Astrocyte (in vitro differentiated cells and primary cell): ENCODE measurements around the gene SNTB2. TPM values are rescaled to one million over a fixed set of nuclear protein-coding genes. Genes with fewer than 3 reads are reported as not detected.

Source experiments
- DNase-seq: peaks from one replicate; pipeline ENCODE4 v3.0.0-alpha.2; 2010; ENCODE audit warnings: low read depth
- FAIRE-seq: peaks from 2 replicates; lab custom pipeline; 2011; peaks lifted over from hg19 to GRCh38; lab: Jason Lieb, UNC
- H2AFZ ChIP-seq: 2 replicates; pipeline ENCODE4 v1.6.0; 2012; ENCODE audit warnings: low read depth, low read length, inconsistent platforms
- H3K27ac ChIP-seq: 2 replicates; pipeline ENCODE4 v1.5.1; 2011; ENCODE audit warnings: low read depth, low read length, inconsistent platforms
- H3K27me3 ChIP-seq: 2 replicates; pipeline ENCODE4 v1.6.0; 2011; ENCODE audit warnings: low read length, inconsistent platforms; ENCODE audit not compliant: insufficient read depth
- H3K36me3 ChIP-seq: 2 replicates; pipeline ENCODE4 v1.5.1; 2011; ENCODE audit warnings: low read length, inconsistent platforms; ENCODE audit not compliant: insufficient read depth
- H3K4me1 ChIP-seq: 2 replicates; pipeline ENCODE4 v1.5.1; 2011; ENCODE audit warnings: low read length, inconsistent platforms; ENCODE audit not compliant: insufficient read depth
- H3K4me2 ChIP-seq: 2 replicates; pipeline ENCODE4 v1.6.0; 2012; ENCODE audit warnings: low read length, inconsistent platforms
- H3K4me3 ChIP-seq: 2 replicates; pipeline ENCODE4 v1.5.1; 2011; ENCODE audit warnings: low read depth, mild to moderate bottlenecking, low read length, inconsistent platforms; ENCODE audit not compliant: insufficient read depth
- H3K79me2 ChIP-seq: 2 replicates; pipeline ENCODE4 v1.6.0; 2012; ENCODE audit warnings: mild to moderate bottlenecking, low read length, inconsistent platforms; ENCODE audit not compliant: insufficient read depth
- H3K9ac ChIP-seq: 2 replicates; pipeline ENCODE4 v1.6.0; 2012; ENCODE audit warnings: mild to moderate bottlenecking, low read length, inconsistent platforms
- H3K9me3 ChIP-seq: 2 replicates; pipeline ENCODE4 v1.5.1; 2012; ENCODE audit warnings: low read depth, mild to moderate bottlenecking, low read length, inconsistent platforms; ENCODE audit not compliant: insufficient read depth
- H4K20me1 ChIP-seq: 2 replicates; pipeline ENCODE4 v1.6.0; 2012; ENCODE audit warnings: low read length, inconsistent platforms; ENCODE audit not compliant: insufficient read depth
- H3K27ac Mint-ChIP-seq: one replicate; pipeline ENCODE4 v1.8.0; 2021; ENCODE audit warnings: mild to moderate bottlenecking, mixed read lengths; ENCODE audit not compliant: unreplicated experiment
- H3K27me3 Mint-ChIP-seq: one replicate; pipeline ENCODE4 v1.8.0; 2021; ENCODE audit warnings: low read depth, mixed read lengths; ENCODE audit not compliant: unreplicated experiment
- H3K36me3 Mint-ChIP-seq: one replicate; pipeline ENCODE4 v1.8.0; 2021; ENCODE audit warnings: low read depth, mixed read lengths; ENCODE audit not compliant: unreplicated experiment
- H3K4me1 Mint-ChIP-seq: one replicate; pipeline ENCODE4 v1.8.0; 2021; ENCODE audit warnings: low read depth, mixed read lengths; ENCODE audit not compliant: unreplicated experiment
- H3K4me3 Mint-ChIP-seq: one replicate; pipeline ENCODE4 v1.8.0; 2021; ENCODE audit warnings: mild to moderate bottlenecking, moderate library complexity, mixed read lengths; ENCODE audit not compliant: unreplicated experiment
- H3K9me3 Mint-ChIP-seq: one replicate; pipeline ENCODE4 v1.8.0; 2021; ENCODE audit warnings: mild to moderate bottlenecking, mixed read lengths; ENCODE audit not compliant: unreplicated experiment
- CTCF ChIP-seq: IDR thresholded peaks from 2 replicates; pipeline ENCODE4 v1.5.1; 2011; ENCODE audit warnings: low read depth, mild to moderate bottlenecking, inconsistent platforms, low read length, moderate library complexity; ENCODE audit not compliant: insufficient read depth
- EZH2 ChIP-seq: IDR thresholded peaks from 2 replicates; pipeline ENCODE4 v1.6.1; 2012; ENCODE audit warnings: mild to moderate bottlenecking, low read length, inconsistent platforms; ENCODE audit not compliant: insufficient read depth
- total RNA-seq: library from RNA; stranded (reverse); gene quantifications from 2 replicates; pipeline ENCODE4 v1.2.1, GENCODE V29; 2021

Gene SNTB2
- total RNA-seq, 1 donor from 2014 or later: 30.4 TPM

DNA sequence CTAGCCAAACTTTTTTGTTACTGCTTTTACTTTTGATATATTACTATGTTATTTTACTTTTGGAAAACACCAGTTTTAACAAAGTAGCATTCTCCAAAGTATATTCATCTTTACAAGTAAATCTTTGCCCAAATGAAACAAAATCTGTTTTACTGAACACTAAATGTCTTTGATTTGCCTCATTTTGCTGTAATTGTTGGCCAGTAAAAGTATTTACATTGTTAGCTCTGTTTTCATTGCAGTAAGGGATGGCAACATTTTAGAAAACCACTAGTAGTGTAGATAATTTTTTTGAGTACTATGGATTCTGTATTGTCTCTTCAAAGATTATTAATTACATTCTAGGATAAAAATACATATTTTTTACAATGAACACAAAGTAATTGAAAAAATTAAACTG lies 10.6 kb downstream of the SNTB2 start:
- no peak overlapping the region for H2AFZ ChIP-seq
- no peaks in the 10 kb centered on the region for H3K36me3 ChIP-seq
- no peak overlapping the region for H3K4me3 ChIP-seq
- peaks cover 77% of the 10 kb centered on the region for H4K20me1 ChIP-seq
- Mint-ChIP-seq H3K27ac (no peak overlapping the region), H3K4me3 (no peak overlapping the region), H3K9me3 (no peaks in the 10 kb centered on the region), H3K36me3 (no peaks in the 10 kb centered on the region), H3K4me1 (peaks cover 9% of the 10 kb centered on the region), H3K27me3 (no peaks in the 10 kb centered on the region)
- no peak for DNase-seq
- H3K27ac ChIP-seq: no peak overlapping the region
- no peaks in the 10 kb centered on the region for H3K9me3 ChIP-seq
- H3K9ac ChIP-seq: no peak overlapping the region
- no peak overlapping the region for H3K4me2 ChIP-seq
- TF ChIP-seq CTCF: no peak
- TF ChIP-seq EZH2: no peak
- H3K79me2 ChIP-seq: peaks cover 99% of the 10 kb centered on the region
- peaks cover 8% of the 10 kb centered on the region for H3K4me1 ChIP-seq
- FAIRE-seq: no peak
- H3K27me3 ChIP-seq: no peaks in the 10 kb centered on the region

DNA sequence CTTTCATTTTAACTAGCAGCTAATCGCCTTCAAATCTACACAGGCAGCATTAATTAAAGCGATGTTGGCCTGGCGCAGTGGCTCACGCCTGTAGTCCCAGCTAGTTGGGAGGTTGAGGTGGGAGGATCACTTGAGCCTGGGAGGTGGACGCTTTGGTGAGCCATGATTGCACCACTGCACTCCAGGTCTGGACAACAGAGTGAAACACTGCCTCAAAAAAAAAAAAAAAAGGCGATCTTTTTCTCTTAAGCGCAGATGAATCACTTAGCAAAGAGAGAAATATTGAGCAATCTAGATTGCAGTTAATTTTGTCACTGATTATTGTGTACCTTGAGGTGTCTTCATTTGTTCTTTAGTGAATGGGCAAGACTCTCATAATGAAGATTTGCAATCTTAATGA lies 12.4 kb downstream of the SNTB2 start:
- DNase-seq (peak; percentile 77), FAIRE-seq (no peak)
- TF ChIP-seq CTCF (no peak), EZH2 (no peak)
- Mint-ChIP-seq H3K9me3 (no peaks in the 10 kb centered on the region), H3K27ac (no peak overlapping the region), H3K4me1 (peaks cover 12% of the 10 kb centered on the region), H3K36me3 (no peaks in the 10 kb centered on the region), H3K27me3 (no peaks in the 10 kb centered on the region), H3K4me3 (no peak overlapping the region)
- no peaks in the 10 kb centered on the region for H3K36me3 ChIP-seq
- H3K9me3 ChIP-seq: no peaks in the 10 kb centered on the region
- peaks cover 99% of the 10 kb centered on the region for H3K79me2 ChIP-seq
- H3K4me1 ChIP-seq: no peaks in the 10 kb centered on the region
- H3K9ac ChIP-seq: no peak overlapping the region
- H3K27ac ChIP-seq: no peak overlapping the region
- no peaks in the 10 kb centered on the region for H3K27me3 ChIP-seq
- no peak overlapping the region for H3K4me2 ChIP-seq
- no peak overlapping the region for H3K4me3 ChIP-seq
- H2AFZ ChIP-seq: no peak overlapping the region
- peaks cover 76% of the 10 kb centered on the region for H4K20me1 ChIP-seq

- FAIRE-seq: no peak
- peaks cover 21% of the 10 kb centered on the region for H3K4me1 Mint-ChIP-seq
- no peak overlapping the region for H3K4me3 Mint-ChIP-seq
- no peaks in the 10 kb centered on the region for H3K36me3 Mint-ChIP-seq
- H2AFZ ChIP-seq: no peak overlapping the region
- DNase-seq: no peak
- no peak overlapping the region for H3K4me3 ChIP-seq
- H3K9ac ChIP-seq: no peak overlapping the region
- peaks cover 75% of the 10 kb centered on the region for H4K20me1 ChIP-seq
- no peaks in the 10 kb centered on the region for H3K36me3 ChIP-seq
- no peaks in the 10 kb centered on the region for H3K4me1 ChIP-seq
- TF ChIP-seq EZH2: no peak
- no peak for TF ChIP-seq CTCF
- H3K27me3 Mint-ChIP-seq: no peaks in the 10 kb centered on the region
- H3K9me3 Mint-ChIP-seq: no peaks in the 10 kb centered on the region
- no peak overlapping the region for H3K27ac ChIP-seq
- H3K27me3 ChIP-seq: no peaks in the 10 kb centered on the region
- H3K4me2 ChIP-seq: no peak overlapping the region
- H3K79me2 ChIP-seq: peaks cover 94% of the 10 kb centered on the region
- H3K9me3 ChIP-seq: no peaks in the 10 kb centered on the region
- no peak overlapping the region for H3K27ac Mint-ChIP-seq
Observed at GRCh38 chr16:69201291-69201690, 14.3 kb downstream of the SNTB2 start.
